GM12864 (cell line): ENCODE results near the gene RSPRY1.

Source experiments
- DNase-seq: peaks from one replicate; pipeline ENCODE4 v3.0.0-alpha.2; 2011; ENCODE audit warnings: low read depth
- H3K4me3 ChIP-seq: 2 replicates; pipeline ENCODE4 v1.5.1; 2011; ENCODE audit warnings: mild to moderate bottlenecking, low read depth, low read length, control low read depth
- TF ChIP-seq, protein P1 (sequence below): IDR thresholded peaks from 2 replicates; pipeline ENCODE4 v1.5.1; 2011; ENCODE audit warnings: low read depth, mild to moderate bottlenecking, moderate library complexity, low read length, control low read depth, inconsistent platforms; ENCODE audit errors: missing control alignments

RSPRY1 gene

DNA sequence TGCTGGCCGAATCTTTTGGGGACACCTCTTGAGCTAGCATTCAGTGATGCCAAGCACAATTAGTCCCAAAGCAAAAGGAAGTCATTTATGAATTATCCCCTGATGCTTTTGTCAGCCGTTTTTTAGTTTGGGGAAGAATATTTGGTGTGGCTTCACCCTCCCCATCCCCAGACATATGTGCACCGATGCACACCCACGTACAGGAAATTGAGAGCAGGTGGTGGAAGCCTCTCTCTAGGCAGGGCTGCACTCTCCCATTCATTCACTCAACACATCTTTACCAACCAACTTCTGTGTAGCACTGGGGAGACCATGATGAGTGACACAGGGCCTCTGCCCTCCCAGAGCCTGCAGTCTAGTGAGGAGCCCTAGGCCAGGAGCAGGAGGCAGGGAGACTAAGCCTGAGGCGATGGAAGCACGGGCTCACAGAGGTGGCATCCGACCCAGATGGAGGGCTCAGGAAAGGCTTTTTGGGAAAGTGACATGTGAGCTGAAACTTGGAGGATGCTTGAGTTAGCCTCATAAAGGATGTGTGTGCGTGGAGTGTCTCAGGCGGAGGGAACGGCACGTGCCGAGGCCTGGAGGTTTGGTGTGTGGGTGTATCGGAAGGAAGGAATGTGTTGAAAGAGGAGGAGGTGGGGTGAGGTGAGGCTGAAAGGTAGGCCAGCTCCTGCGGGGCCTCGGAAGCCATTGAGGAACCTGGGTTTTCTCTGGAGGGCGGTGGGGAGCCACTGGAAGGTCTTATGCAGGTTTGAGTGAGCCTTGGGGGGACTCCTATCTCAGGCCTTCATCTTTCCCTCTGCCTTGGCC lies 44.1 kb upstream of the RSPRY1 start:
- TF ChIP-seq, protein P1, sequence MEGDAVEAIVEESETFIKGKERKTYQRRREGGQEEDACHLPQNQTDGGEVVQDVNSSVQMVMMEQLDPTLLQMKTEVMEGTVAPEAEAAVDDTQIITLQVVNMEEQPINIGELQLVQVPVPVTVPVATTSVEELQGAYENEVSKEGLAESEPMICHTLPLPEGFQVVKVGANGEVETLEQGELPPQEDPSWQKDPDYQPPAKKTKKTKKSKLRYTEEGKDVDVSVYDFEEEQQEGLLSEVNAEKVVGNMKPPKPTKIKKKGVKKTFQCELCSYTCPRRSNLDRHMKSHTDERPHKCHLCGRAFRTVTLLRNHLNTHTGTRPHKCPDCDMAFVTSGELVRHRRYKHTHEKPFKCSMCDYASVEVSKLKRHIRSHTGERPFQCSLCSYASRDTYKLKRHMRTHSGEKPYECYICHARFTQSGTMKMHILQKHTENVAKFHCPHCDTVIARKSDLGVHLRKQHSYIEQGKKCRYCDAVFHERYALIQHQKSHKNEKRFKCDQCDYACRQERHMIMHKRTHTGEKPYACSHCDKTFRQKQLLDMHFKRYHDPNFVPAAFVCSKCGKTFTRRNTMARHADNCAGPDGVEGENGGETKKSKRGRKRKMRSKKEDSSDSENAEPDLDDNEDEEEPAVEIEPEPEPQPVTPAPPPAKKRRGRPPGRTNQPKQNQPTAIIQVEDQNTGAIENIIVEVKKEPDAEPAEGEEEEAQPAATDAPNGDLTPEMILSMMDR, result no peak
- peak; percentile 18 for DNase-seq
- no peak overlapping the region for H3K4me3 ChIP-seq

DNA sequence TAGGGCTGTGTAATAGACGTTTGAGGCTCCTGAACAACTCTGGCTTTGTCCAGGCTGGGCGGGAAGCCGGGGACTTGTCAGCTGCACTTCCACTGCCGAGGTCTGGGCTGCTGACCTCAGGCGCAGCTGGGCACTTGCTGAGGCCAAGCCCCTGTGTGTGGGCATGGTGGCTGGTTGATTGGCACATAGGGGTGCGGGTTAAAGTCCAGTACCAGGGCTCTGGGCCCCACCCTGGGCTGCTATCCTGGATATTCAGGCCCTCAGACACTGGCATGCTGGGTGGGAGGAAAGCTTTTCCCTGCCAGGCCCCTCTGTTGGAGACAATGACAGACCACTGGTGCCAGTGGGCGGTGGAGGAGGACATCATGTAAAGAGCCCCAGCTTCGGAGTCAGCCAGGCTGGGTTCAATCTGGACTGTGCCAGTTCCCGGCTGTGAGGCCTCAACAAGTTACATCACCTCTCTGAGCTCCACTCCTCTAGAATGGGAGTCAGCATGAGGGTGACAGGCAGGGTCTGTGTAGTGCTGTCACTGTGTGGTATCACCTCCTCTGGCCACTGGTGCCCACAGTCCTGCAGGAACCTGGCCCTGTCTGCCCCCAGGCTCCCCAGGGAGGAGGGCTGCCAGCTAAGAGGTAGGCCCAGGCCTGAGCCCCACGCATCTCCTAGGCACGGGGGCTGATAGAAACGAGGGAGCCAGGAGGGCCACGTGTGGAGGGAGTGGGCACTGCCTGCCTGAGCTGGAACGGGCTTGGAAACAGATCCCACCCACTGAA lies 42.8 kb upstream of the RSPRY1 start:
- TF ChIP-seq, protein P1, result no peak
- H3K4me3 ChIP-seq, result no peak overlapping the region
- DNase-seq, result no peak

DNA sequence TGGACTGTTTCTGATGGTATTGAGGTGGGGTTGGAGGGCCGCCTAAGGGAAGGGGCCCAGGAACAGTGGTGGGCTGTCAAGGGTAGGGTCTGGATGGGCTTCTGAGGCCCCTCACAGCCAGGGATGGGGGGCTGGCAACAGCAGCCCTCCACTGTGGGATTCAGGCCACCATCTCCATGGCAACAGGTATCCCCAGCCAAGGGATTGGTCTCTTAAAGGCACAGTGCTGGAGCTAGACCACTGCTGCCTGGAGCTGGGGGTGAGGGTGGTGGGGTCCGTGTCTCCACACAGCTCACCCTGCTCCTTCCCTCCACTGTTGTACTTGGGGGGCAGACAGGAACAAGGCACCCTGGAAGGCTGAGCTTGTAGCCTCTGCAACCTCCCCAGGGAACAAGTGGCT lies 42.1 kb upstream of the RSPRY1 start:
- TF ChIP-seq, protein P1, result no peak

DNA sequence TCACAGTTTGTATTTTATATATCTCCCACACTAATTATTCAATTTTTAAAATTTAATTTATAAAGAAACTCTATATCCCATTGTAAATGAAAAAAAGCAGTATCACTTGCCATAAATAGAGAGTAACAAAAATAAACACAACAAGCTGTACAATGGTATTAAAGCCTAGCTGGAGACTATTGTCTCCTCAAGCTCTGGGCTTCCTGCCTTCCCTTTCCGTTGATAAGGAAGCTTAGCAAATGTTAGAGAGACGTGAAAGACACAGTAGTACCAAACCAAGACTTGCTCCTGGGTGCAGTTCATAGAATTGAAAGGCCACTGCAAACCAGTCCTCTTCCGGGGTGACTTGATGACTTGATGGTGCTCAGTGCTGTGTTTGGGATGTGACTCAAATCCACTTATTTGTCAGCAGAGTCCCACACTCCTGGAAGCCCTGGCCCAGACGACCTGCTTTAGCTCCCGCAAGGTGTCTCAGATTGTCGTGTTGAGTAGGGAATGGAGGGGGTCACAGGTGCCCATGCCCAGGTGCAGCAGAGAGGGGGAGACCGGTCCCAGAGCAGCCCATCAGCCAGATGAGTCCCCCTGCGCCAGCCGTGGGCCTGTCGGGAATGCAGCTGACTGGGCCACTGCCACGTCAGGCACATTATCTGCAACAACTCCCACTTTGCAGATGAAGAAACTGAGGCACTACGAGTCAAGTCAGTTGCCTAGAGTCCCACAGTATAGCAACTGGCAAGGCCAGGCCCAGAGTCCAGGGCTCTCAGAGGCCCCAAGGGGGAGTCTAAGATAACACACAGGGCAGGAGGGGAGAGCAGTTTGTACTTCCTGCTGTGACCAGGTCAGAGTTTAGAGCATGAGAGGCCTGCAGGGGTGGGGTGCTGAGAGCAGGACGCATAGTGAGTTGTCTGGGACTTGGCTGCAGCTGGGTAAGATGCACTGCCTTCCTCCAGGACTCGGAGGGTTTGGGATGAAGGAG lies 40.8 kb upstream of the RSPRY1 start:
- no peak for DNase-seq
- TF ChIP-seq, protein P1, result no peak
- no peak overlapping the region for H3K4me3 ChIP-seq

More for the DNA sequence above, 42.1 kb upstream of the RSPRY1 start:
- no peak overlapping the region for H3K4me3 ChIP-seq
- DNase-seq, result no peak

DNA sequence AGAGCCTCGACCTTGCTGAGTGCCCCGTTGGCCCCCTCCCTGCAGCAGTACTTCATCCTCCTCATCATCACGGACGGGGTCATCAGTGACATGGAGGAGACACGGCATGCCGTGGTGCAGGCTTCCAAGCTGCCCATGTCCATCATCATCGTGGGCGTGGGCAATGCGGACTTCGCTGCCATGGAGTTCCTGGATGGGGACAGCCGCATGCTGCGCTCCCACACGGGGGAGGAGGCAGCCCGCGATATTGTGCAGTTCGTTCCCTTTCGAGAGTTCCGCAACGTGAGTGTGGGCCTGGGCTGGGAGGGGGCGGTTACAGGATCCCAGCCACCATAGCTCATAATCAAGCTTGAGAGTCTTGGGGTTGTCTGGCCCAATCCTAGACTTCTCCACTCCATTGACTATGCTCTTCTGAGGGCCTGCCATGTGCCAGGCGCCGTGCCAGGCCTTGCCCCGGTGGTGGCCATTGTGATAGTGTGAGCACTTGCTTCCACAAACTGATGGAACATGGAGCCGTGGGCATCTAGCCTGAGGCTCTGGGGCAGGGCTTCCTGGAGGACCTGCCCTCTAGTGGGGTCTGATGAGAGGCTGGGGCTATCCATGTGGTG lies 40.0 kb upstream of the RSPRY1 start:
- TF ChIP-seq, protein P1, result no peak
- no peak for DNase-seq
- H3K4me3 ChIP-seq, result no peak overlapping the region

DNA sequence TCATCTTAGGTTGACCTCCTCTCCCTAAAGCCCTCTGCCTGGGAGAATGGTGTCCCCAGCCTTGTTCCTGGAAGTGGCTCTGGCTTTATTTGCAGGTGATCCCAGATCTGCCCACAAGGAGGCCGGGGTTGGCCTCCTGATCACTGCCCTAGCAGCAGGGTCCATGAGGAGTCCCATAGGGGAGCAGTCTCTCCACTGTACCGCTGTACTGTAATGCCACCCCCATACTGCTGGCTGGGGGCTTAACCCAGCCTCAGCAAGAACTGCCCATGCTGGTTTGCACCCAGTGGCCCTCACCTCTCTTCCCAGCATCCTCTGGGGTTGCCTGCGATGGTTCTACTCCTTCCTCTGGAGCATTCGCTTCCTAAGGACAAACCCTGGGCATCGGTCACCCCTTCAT lies 39.4 kb upstream of the RSPRY1 start:
- no peak overlapping the region for H3K4me3 ChIP-seq
- DNase-seq, result no peak
- TF ChIP-seq, protein P1, result peak; percentile 37
